ENCODE results near the gene BTN2A1. TPM values are rescaled to one million over a fixed set of nuclear protein-coding genes. Genes with fewer than 3 reads are reported as not detected.
A peak's percentile ranks its signal among the peaks of the same experiment; 100 is the strongest.

Gene BTN2A1
- total RNA-seq, 1 experiment from 2014 or later, result 15.0 TPM

- H3K27ac Mint-ChIP-seq (ENCODE audit: unreplicated experiment), result peak overlapping the region; percentile 5
- Histone ChIP-seq H3K27me3 (replicated peaks; ENCODE audit: control insufficient read depth, insufficient read depth, low read length) (no peaks in the 10 kb centered on the region), H3K4me1 (peaks cover 49% of the 10 kb centered on the region), H3K4me3 (ENCODE audit: low read depth, low read length) (no peak overlapping the region), H3K9me3 (peaks cover 7% of the 10 kb centered on the region; the same call in 1 of the 2 replicates), H3K36me3 (ENCODE audit: control insufficient read depth, insufficient read depth, low read length) (no peaks in the 10 kb centered on the region)
- CTCF ChIA-PET, result no interaction called here
- intact Hi-C loops (cut with micrococcal nuclease; ENCODE audit: unreplicated experiment), result no loop called here
- H3K27me3 Mint-ChIP-seq (ENCODE audit: insufficient read depth, unreplicated experiment), result no peaks in the 10 kb centered on the region
- DNase-seq, result no peak
- TF ChIP-seq CTCF (IDR thresholded peaks at IDR 0.05; ENCODE audit: insufficient read depth in 1 of 2, low read depth in 1 of 2, low read length in 1 of 2, severe bottlenecking in 1 of 2, unreplicated experiment in 1 of 2), result no peak
- peaks cover 27% of the 10 kb centered on the region for H3K4me1 Mint-ChIP-seq (ENCODE audit: low read depth, unreplicated experiment)
- no peak overlapping the region for H3K4me3 Mint-ChIP-seq (ENCODE audit: unreplicated experiment)
- H3K9me3 Mint-ChIP-seq (ENCODE audit: unreplicated experiment), result no peaks in the 10 kb centered on the region
- peaks cover 6% of the 10 kb centered on the region for H3K36me3 Mint-ChIP-seq (ENCODE audit: insufficient read depth, unreplicated experiment)
- POLR2A ChIA-PET, result no interaction called here
- BruUV-seq (replicated peaks), result no TSS peak
Measured at GRCh38 chr6:26477426-26477825, 19.7 kb downstream of the BTN2A1 start.

- H3K9me3 ChIP-seq, result peaks cover 7% of the 10 kb centered on the region; the same call in 1 of the 2 replicates
- no peak for DNase-seq
- no peaks in the 10 kb centered on the region for H3K27me3 Mint-ChIP-seq (ENCODE audit: insufficient read depth, unreplicated experiment)
- intact Hi-C loops (cut with micrococcal nuclease; ENCODE audit: unreplicated experiment), result no loop called here
- POLR2A ChIA-PET, result interaction anchor here (0.5 kb wide), 1 partner anchor 1415 kb away, joined by 3 read pairs; a partner anchor contains a TSS
- TF ChIP-seq CTCF (IDR thresholded peaks at IDR 0.05; ENCODE audit: insufficient read depth in 1 of 2, low read depth in 1 of 2, low read length in 1 of 2, severe bottlenecking in 1 of 2, unreplicated experiment in 1 of 2), result no peak
- H3K9me3 Mint-ChIP-seq (ENCODE audit: unreplicated experiment), result no peaks in the 10 kb centered on the region
- H3K27me3 ChIP-seq (replicated peaks; ENCODE audit: control insufficient read depth, insufficient read depth, low read length), result no peaks in the 10 kb centered on the region
- CTCF ChIA-PET, result no interaction called here
- no peaks in the 10 kb centered on the region for H3K36me3 ChIP-seq (ENCODE audit: control insufficient read depth, insufficient read depth, low read length)
- H3K4me3 ChIP-seq (ENCODE audit: low read depth, low read length), result no peak overlapping the region
- peaks cover 6% of the 10 kb centered on the region for H3K36me3 Mint-ChIP-seq (ENCODE audit: insufficient read depth, unreplicated experiment)
- BruUV-seq (replicated peaks), result no TSS peak
- peaks cover 45% of the 10 kb centered on the region for H3K4me1 ChIP-seq
- peak overlapping the region; percentile 22 for H3K27ac Mint-ChIP-seq (ENCODE audit: unreplicated experiment)
- H3K4me1 Mint-ChIP-seq (ENCODE audit: low read depth, unreplicated experiment), result peaks cover 27% of the 10 kb centered on the region
- no peak overlapping the region for H3K4me3 Mint-ChIP-seq (ENCODE audit: unreplicated experiment)
Measured at GRCh38 chr6:26478100-26478984, 20.6 kb downstream of the BTN2A1 start.

- no peaks in the 10 kb centered on the region for H3K27me3 Mint-ChIP-seq (ENCODE audit: insufficient read depth, unreplicated experiment)
- ChIA-PET CTCF (no interaction called here), POLR2A (interaction anchor here (0.5 to 1.2 kb wide), 2 partner anchors 43 to 1414 kb away, joined by 3 read pairs; a partner anchor contains a TSS)
- DNase-seq, result no peak
- no peaks in the 10 kb centered on the region for H3K9me3 Mint-ChIP-seq (ENCODE audit: unreplicated experiment)
- Histone ChIP-seq H3K4me1 (peaks cover 43% of the 10 kb centered on the region), H3K36me3 (ENCODE audit: control insufficient read depth, insufficient read depth, low read length) (no peaks in the 10 kb centered on the region), H3K4me3 (ENCODE audit: low read depth, low read length) (no peak overlapping the region), H3K9me3 (peaks cover 7% of the 10 kb centered on the region; the same call in 1 of the 2 replicates), H3K27me3 (replicated peaks; ENCODE audit: control insufficient read depth, insufficient read depth, low read length) (no peaks in the 10 kb centered on the region)
- intact Hi-C loops (cut with micrococcal nuclease; ENCODE audit: unreplicated experiment), result no loop called here
- peak overlapping the region; percentile 22 for H3K27ac Mint-ChIP-seq (ENCODE audit: unreplicated experiment)
- peaks cover 27% of the 10 kb centered on the region for H3K4me1 Mint-ChIP-seq (ENCODE audit: low read depth, unreplicated experiment)
- no peak for TF ChIP-seq CTCF (IDR thresholded peaks at IDR 0.05; ENCODE audit: insufficient read depth in 1 of 2, low read depth in 1 of 2, low read length in 1 of 2, severe bottlenecking in 1 of 2, unreplicated experiment in 1 of 2)
- no peak overlapping the region for H3K4me3 Mint-ChIP-seq (ENCODE audit: unreplicated experiment)
- no TSS peak for BruUV-seq (replicated peaks)
- H3K36me3 Mint-ChIP-seq (ENCODE audit: insufficient read depth, unreplicated experiment), result peaks cover 6% of the 10 kb centered on the region
Measured at GRCh38 chr6:26478985-26479278, 21.2 kb downstream of the BTN2A1 start.
